GM21723 (cell line): Measurements from ENCODE around the gene APH1B.

ENCODE experiments used
- ATAC-seq: cut with Tn5 transposase; IDR thresholded peaks from one replicate; pipeline ENCODE4 v1.9.1; 2021; ENCODE audit warnings: mild to moderate bottlenecking, moderate library complexity; ENCODE audit not compliant: unreplicated experiment

APH1B gene

DNA sequence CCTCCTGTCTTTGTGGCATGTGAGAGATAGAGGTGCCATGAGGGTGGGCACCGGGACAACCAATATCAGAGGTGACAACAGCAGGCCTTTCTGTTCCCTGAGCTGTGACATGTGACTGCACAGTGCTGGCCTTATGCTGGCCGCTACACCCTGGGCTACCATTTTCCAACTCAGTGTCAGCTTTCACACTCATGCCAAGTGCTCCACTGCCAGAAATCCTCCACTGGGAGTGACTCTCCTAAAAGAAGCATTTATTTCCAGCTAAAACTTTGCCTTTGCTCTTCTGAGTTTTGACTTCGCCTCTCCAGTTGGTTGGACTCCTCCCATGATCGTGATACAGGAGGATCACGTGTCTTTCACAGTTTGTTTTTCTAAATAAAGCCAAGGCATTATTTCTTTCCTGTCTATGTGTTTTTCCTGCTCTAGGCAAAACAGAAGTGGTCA is 72.8 kb downstream of the APH1B start:
- no peak for ATAC-seq

DNA sequence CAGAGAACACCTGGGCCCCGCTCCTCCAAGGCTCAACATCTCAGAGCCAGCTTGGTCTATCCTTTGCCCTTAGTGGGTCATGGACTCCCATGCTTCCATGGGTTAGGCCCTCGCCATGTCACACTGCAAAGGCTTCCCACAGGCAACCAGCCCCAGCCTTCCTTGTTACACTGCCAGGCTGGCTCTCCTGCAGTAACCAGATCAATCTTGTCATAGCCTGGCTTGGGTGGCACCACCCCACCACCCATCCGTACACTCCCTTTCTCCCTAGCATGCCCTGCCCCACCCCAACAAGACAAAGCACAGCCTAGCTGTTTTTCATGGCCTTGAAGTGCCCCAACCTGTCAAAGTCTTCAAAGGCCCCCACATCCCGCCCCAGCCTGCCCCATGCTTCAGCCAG is 73.8 kb downstream of the APH1B start:
- ATAC-seq, result no peak

DNA sequence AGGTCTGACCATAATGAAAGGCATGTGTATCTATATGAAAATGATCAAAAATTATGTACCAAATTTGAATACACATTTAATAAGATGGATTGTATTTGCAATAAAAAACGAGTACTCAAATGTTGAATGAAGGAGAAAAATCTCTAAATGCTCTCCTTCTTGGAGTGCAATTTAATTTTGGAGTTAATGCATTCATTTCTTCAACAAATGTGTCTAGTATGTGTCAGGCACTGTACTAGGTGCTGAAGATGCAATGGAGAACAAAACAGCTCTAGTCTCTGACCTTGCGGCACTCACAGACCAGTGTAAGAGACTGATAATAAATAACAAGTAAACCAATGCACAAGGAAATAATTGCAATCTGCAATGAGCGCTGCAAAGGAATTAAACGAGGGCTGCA is 75.4 kb downstream of the APH1B start:
- no peak for ATAC-seq

DNA sequence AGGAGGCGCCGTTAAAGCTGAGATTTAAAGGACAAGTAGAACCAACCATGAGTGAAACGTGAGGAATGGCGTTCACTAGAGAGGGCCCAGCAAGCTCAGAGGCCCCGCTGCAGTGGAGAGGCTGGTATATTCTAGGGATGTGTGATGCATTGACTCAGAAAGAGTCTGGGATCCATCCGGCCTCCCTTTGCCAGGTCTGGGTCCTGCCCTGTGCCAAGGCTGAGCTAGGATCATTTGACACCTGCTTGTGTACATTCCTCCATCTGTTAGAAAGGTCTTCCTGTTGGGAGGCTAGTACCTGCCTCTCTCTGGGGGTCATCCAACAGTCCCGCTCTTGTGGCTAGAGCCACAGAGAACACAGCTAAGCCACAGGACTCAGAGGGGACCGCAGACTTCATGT is 75.9 kb downstream of the APH1B start:
- no peak for ATAC-seq

DNA sequence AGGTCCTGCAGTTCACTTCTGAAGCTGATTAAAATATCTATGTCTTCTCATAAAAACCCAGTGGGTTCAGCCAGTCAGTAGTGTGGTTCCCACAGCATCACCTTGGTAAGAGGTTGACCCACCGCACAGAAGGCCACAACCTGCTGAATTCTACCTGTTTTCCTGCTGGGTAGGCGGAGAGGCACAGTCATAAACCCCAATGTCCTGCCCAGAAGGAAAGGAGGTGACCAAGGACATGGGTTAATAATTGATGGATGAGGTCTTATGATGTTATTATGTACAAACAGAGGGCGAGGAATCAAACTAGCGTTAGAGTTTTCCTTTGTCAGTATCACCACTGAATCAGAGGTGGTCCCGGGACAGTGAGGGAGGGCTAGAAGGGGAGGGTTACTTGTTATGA is 76.5 kb downstream of the APH1B start:
- no peak for ATAC-seq

DNA sequence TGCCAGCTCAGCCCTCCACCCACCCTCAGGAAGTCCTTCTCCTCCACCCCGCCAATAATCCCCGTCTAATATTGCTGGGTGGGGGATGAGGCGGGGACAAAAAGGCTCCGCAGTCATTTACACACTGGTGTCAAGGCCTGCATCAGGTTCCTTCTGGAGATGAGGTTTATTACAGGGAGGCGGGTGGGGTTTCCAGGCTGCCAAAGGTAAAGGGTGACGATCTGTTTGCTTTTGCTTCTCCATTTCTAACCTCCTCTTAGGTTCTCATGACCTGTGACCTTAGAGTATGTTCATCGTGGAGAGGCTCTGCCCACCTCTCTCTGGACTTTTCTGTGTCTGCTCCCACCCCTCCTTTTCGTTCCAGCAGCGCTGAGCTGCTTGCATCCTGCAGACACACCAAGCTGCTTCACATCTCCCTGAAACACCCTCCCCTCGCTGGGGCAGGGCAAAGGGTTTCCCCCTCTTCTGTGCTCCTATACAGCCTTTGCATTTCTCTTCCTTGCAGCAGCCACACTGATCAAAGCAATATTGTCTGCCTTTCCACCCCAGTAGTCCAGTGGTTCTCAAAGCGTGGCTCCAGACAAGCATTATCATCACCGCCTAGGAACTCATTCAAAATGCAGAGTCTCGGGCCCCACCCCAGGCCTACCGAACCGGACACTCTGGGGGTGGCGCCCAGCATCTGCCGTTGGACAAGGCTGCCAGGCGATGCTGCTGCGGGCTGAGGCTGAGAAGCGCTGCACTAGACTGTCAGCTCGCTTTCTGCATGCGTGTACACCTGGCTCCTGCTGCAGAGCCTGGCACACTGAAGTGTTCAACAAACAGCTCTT is 77.6 kb downstream of the APH1B start:
- no peak for ATAC-seq

DNA sequence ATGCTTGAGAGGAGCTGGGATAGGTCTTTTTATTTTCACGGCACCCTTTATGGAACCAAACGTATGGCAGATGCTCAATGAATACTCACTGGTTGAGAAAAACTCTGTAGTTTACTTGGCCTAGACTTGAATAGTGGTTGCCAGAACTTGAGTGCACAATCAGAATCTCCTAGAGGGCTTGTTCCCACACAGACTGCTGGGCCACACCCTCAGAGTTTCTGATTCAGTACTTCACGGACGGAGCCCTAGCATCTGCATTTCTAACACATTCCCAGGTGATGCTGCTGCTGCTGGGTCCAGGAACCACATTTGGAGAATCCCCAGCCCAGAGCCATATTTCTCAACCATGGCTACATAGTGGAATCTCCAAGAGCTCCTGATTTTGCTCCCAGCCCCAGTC is 79.7 kb downstream of the APH1B start:
- no peak for ATAC-seq

DNA sequence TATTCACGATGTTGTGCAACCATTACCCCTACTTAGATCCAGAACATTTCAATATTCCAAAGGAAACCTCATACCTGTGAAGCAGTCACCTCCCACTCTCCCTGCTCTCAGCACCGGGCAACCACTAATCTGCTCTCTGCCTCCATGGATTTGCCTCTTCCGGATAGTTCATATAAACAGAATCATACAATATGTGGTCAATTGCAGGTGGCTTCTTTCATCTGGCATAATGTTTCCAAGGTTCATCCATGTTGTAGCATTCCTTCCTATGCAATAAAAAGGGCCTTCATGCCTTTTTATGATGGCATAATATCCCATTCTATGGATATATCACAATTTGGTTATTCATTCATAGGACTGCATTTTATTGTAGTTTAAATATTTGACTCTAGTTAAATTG is 80.3 kb downstream of the APH1B start:
- no peak for ATAC-seq

DNA sequence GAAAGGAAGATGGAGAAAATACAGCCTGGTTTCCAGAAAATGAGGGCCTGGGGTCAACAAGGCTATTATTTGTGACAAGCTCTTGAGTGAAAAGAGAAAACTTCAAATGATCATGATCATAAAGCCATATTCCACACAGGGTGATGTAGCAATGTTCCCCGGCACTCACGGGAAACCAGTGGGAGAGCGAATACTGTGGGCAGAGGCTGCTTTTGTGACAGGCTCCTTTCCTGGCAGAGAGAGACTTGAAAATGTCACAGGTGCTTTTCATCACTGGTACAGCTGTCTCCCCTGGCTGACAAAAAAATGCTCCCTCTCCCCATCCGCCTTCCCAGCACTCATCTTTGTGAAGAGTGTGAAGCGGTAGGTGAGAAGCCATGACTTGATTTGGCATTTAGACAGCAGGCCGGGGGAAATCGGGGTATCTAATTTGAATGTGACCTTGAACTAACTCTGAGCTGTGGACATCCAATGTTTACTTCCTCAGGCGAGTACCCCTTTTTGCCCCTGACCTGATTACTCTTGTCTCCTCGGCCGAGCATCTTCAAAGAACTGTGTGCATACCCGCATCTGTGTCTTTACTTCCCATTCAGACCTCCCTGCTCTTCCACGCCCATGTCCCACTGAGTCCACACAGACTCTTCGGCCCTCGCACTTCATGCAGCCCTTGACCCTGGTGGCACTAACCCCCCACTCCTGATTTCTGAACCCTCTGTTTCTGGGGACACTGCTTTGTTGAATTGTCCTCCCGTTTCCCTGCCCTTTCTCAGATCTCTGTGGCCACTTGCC is 81.0 kb downstream of the APH1B start:
- no peak for ATAC-seq
